ENCODE data around the gene CCT6A.
"Not testable (repeated sequence)": the region's sequence is repeated elsewhere in the genome, so short reads cannot be mapped to it uniquely, and the experiment has no call there.

CCT6A gene

DNA sequence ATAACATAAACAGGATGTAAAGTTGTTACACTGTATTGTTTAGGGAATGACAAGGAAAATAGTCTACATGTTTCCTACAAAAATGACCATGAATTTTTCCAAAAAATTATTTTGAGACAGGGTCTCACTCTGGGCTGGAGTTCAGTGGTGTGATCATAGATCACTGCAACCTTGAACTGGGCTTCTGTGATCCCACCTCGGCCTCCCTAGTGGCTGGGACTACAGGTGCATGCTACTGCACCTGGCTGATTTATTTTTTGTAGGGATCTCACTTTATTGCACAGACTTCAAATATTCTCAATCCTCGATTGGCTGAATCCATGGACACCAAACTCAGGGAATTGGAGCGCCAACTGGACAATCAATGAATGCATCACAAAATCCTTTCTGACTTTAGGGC is 48.1 kb downstream of the CCT6A start:
- DNase-seq (ENCODE audit: low read depth in 1 of 2, low spot score in 1 of 2): no peak
- no peaks in the 10 kb centered on the region for H3K27me3 ChIP-seq (ENCODE audit: insufficient read depth, poor library complexity, severe bottlenecking)
- no peak overlapping the region for H3K4me3 ChIP-seq (replicated peaks; ENCODE audit: insufficient read depth, low read length)
- no peak overlapping the region for H3K27ac ChIP-seq (replicated peaks)
- no peak for TF ChIP-seq SPI1 (IDR thresholded peaks at IDR 0.05; ENCODE audit: borderline replicate concordance, low read depth)
- TF ChIP-seq POLR2AphosphoS5 (IDR thresholded peaks at IDR 0.05; ENCODE audit: low read depth): no peak; the same call in 1 of the 2 replicates
- no peak for TF ChIP-seq GABPA (IDR thresholded peaks at IDR 0.05; ENCODE audit: low read depth)
- TF ChIP-seq, protein P1, sequence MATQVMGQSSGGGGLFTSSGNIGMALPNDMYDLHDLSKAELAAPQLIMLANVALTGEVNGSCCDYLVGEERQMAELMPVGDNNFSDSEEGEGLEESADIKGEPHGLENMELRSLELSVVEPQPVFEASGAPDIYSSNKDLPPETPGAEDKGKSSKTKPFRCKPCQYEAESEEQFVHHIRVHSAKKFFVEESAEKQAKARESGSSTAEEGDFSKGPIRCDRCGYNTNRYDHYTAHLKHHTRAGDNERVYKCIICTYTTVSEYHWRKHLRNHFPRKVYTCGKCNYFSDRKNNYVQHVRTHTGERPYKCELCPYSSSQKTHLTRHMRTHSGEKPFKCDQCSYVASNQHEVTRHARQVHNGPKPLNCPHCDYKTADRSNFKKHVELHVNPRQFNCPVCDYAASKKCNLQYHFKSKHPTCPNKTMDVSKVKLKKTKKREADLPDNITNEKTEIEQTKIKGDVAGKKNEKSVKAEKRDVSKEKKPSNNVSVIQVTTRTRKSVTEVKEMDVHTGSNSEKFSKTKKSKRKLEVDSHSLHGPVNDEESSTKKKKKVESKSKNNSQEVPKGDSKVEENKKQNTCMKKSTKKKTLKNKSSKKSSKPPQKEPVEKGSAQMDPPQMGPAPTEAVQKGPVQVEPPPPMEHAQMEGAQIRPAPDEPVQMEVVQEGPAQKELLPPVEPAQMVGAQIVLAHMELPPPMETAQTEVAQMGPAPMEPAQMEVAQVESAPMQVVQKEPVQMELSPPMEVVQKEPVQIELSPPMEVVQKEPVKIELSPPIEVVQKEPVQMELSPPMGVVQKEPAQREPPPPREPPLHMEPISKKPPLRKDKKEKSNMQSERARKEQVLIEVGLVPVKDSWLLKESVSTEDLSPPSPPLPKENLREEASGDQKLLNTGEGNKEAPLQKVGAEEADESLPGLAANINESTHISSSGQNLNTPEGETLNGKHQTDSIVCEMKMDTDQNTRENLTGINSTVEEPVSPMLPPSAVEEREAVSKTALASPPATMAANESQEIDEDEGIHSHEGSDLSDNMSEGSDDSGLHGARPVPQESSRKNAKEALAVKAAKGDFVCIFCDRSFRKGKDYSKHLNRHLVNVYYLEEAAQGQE (IDR thresholded peaks at IDR 0.05; ENCODE audit: insufficient replicate concordance, low read depth): no peak
- TF ChIP-seq CTCF (IDR thresholded peaks at IDR 0.05; ENCODE audit: insufficient read depth, low read length): no peak

GRCh38 chr7:56104138-56104537 is 52.6 kb downstream of the CCT6A start:
- H3K4me3 ChIP-seq (replicated peaks; ENCODE audit: insufficient read depth, low read length); H3K27me3 ChIP-seq (ENCODE audit: insufficient read depth, poor library complexity, severe bottlenecking); DNase-seq (ENCODE audit: low read depth in 1 of 2, low spot score in 1 of 2); H3K27ac ChIP-seq (replicated peaks): not testable (repeated sequence)

- Histone ChIP-seq H3K27me3 (ENCODE audit: insufficient read depth, poor library complexity, severe bottlenecking) (no peaks in the 10 kb centered on the region), H3K27ac (replicated peaks) (peak overlapping the region; percentile 90), H3K4me3 (replicated peaks; ENCODE audit: insufficient read depth, low read length) (peak overlapping the region; percentile 93)
- DNase-seq (ENCODE audit: low read depth in 1 of 2, low spot score in 1 of 2): peak; percentile 55 to 70
- TF ChIP-seq CTCF (IDR thresholded peaks at IDR 0.05; ENCODE audit: insufficient read depth, low read length) (no peak), SPI1 (IDR thresholded peaks at IDR 0.05; ENCODE audit: borderline replicate concordance, low read depth) (peak; percentile 36; the same call in 1 of the 2 replicates)
Measured at GRCh38 chr7:56105508-56105907, 53.9 kb downstream of the CCT6A start.

- Histone ChIP-seq H3K4me3 (replicated peaks; ENCODE audit: insufficient read depth, low read length) (peak within 1 kb of the TSS; percentile 93), H3K27me3 (ENCODE audit: insufficient read depth, poor library complexity, severe bottlenecking) (no peaks in the 10 kb centered on the region), H3K27ac (replicated peaks) (peak within 1 kb of the TSS; percentile 90)
- TF ChIP-seq, protein P1 (IDR thresholded peaks at IDR 0.05; ENCODE audit: insufficient replicate concordance, low read depth): peak; percentile 67
- TF ChIP-seq SPI1 (IDR thresholded peaks at IDR 0.05; ENCODE audit: borderline replicate concordance, low read depth): peak; percentile 38; the same call in 1 of the 2 replicates
- TF ChIP-seq POLR2AphosphoS5 (IDR thresholded peaks at IDR 0.05; ENCODE audit: low read depth): peak; percentile 75
- no peak for TF ChIP-seq CTCF (IDR thresholded peaks at IDR 0.05; ENCODE audit: insufficient read depth, low read length)
- TF ChIP-seq GABPA (IDR thresholded peaks at IDR 0.05; ENCODE audit: low read depth): peak; percentile 91
- peak; percentile 98 for DNase-seq (ENCODE audit: low read depth in 1 of 2, low spot score in 1 of 2)
Measured at GRCh38 chr7:56106108-56107073, 54.8 kb downstream of the CCT6A start, which contains the start of gene CHCHD2. CHCHD2 (minus strand) TSS chr7:56106476; CDS start chr7:56106413, 63 bp downstream.
